T47D (cell line): ENCODE results near the gene AMY2B.
"Not testable (repeated sequence)": the region's sequence is repeated elsewhere in the genome, so short reads cannot be mapped to it uniquely, and the experiment has no call there.

ENCODE experiments used
- DNase-seq, 2 experiments: peaks; one replicate each; pipeline versions ENCODE4 v3.0.0 to v3.0.0-alpha.2; 2011 to 2012; ENCODE audit warnings: low read depth in 1 of 2, low spot score in 1 of 2
- JUND ChIP-seq: IDR thresholded peaks from 2 replicates; pipeline ENCODE4 v1.6.1; 2012; ENCODE audit warnings: low read depth
- in situ Hi-C: cut with HindIII; loops from 2 replicates; pipeline ENCODE4 v1.10.0; 2016; ENCODE audit warnings: low sequenced_read_pairs, low pct_unique_long_range_greater_than_20kb

Gene AMY2B

DNA sequence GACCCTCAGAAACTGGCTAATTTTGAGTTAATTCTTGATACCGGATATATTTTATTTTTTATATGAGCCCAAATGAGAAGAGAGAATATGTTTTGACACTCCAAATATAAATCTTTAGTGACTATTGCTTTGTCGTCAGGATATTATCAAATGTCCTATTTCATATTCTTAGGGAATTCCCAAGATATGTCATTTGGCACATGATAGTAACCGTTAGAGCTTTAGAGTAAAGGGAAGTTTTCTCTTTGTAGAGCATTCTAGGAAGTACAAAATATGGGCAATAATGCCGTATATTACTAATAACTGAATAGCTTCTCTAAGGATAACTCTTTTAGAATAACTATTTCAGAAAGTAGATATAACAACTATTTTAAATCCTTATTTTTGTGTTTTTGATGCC lies 8.3 kb upstream of the AMY2B start:
- TF ChIP-seq JUND = no peak
- in situ Hi-C loops = no loop called here

DNA sequence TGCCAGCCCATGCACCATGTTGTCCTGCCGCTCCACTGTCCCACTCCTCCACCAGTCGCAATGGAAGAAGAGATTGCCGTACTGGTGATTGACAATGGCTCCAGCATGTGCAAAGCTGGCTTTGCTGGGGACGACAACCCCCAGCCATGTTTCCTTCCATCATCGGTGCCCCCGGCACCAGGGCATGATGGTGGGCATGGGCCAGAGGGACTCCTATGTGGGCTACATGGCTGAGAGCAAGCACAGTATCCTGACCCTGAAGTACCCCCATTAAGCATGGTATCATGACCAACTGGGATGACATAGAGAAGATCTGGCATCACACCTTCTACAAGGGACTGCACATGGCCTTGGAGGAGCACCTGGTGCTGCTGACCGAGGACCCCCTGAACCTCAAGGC lies 1.9 kb upstream of the AMY2B start:
- no peak for DNase-seq
- in situ Hi-C loops = no loop called here
- TF ChIP-seq JUND = no peak

More for the DNA sequence above, 8.3 kb upstream of the AMY2B start:
- no peak for DNase-seq

DNA sequence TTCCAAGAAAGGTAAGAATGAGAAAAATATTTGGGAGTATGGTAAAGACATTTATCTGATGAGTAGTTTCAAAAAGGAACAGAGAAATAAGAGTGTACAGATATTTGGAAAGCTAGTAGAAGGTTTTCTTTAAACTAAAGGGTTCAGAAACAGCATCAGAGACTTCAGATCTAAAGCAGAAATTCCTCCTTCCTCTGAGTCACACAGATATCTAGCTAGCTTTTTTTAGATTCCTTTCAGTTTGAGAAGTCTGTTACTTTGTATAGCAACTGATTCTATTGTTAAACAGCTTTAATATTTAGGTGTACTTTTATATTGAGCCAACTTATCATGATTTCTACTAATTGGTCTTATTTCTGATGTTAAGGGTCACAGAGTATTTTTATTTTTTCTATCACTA lies 4.7 kb downstream of the AMY2B start:
- no peak for DNase-seq
- TF ChIP-seq JUND = no peak
- in situ Hi-C loops = no loop called here

DNA sequence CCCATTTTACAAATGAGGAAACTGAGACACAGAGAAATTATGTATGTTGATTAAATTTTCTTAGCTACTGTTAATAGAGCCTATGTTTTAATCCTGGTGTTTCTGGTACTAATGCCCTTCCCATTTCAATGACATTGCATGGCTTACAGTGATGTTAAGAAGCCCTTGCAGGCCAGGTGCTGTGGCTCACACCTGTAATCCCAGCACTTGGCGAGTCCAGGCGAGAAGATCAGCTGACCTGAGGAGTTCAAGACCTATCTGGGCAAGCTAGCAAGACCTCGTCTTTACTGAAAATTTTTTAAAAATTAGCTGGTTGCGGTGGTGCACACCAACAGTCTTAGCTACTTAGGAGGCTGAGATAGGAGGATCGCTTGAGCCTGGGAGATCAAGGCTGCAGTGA lies 5.4 kb downstream of the AMY2B start:
- DNase-seq, in situ Hi-C loops: not testable (repeated sequence)

DNA sequence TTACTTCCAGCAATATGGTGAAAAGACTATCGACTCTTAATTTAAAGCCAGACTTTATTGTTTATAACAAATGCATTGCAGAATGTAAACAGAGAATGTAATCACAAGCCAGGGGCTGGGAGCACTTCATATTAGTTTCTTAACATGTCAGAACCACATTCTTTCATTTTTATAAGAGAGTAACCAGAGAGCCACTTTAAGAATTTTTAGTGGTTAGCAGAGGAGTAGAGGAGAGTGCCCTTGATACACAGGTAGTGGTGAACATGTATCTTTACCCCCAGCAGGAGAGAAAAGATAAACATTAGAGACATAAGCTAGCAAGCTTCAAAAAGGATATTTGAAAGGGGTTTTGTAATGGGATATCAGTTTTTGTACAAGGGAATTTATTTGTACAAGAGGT lies 11.1 kb downstream of the AMY2B start:
- in situ Hi-C loops = no loop called here
- DNase-seq = no peak
- TF ChIP-seq JUND = no peak

DNA sequence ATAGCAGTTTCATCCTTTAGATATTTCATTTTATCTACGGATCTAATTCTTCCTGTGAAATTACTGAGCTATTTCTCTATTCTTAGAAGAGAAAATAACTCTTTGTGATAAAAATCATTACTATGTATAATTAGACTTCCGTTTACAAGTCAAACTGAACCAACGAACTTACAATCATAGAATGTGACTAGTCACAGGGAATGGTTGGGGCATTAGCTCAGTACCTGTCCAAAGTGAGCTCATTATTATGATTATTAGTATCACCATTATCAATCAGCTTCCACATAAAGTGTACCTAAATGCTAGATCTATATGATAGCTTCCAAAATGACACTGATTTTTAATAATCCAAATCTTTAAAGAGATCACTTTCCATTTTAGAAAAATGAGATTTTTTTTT lies 12.5 kb downstream of the AMY2B start:
- no peak for TF ChIP-seq JUND
- DNase-seq = no peak
- in situ Hi-C loops = no loop called here

DNA sequence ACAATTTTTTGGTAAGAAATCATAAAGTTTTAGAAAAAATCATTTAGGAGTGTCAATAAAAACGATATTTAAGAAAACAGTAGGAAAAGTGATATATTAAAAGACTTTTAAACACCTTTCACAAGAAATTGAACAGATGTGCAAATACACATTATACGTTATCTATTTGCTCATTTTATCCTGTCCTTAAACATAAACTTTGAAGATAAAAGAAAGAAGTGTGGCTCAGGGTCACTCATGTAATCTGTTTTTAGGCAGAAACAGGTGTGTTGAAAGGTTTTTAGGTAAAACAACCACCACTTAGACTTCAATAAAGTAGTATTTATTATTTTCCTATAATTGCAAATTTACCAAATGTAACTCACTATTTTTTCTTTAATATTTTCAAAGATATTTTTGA lies 13.1 kb downstream of the AMY2B start:
- TF ChIP-seq JUND = no peak
- no peak for DNase-seq
- in situ Hi-C loops = no loop called here

DNA sequence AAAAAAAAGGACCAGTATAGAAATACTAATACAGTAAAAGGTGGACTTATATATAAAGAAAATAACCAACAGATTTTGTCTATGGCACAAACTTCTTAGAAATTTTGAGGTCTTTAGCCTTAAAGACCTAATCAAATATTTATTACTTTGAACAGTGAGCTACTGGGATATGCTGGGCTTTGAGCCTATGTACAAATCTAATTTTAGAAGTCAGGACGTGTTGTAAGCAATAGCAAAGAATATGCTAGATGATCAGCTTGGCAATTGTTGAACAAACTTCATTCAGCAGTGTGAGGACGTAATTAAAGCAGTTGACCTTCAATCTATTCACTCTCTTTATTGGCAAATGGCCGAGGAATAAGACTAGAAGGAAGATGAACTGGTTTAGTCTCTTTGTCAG lies 31.4 kb downstream of the AMY2B start:
- DNase-seq, in situ Hi-C loops: not testable (repeated sequence)

DNA sequence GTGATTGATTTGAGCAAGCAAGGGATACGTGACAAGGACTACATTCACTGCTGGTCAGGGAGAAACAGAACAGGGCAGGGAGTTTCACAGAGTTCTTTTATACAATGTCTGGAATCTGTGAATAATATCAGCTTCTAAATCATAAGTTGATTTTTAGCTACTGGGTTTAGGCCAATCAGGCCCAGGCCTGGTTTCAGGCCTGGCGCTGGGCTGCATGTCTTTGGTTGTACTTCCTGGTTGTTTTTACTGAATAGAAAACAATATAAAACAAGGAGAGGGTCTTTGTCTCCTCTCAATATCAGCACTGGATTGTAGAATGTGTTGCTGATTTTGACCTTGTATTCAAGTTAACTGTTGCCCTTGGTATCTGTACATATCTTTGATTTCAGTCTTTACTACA lies 45.0 kb downstream of the AMY2B start:
- no peak for TF ChIP-seq JUND
- no peak for DNase-seq
- in situ Hi-C loops = no loop called here

DNA sequence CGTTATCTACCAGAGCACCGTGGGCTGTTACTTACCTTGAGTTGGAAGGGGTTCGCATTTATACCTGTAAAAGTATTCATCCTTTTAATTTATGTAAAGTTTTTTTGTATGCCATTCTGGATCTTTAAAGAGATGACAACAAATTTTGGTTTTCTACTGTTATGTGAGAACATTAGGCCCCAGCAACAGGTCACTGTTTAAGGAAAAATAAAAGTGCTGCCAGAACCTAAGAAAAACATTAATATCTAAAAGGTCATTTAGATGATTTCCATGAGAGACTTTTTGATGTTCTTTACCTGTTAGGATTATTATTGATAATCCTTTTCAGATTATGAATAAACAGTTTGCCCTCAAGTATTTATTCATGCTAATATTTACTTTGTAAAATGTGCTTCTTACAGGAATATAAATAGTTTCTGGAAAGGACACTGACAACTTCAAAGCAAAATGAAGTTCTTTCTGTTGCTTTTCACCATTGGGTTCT lies 45.6 kb downstream of the AMY2B start, which contains the start of gene AMY2A:
AMY2A (plus strand) TSS at position 434 of the 484 bp plus-strand sequence; CDS start at position 448, 14 bp downstream.
- DNase-seq, in situ Hi-C loops: not testable (repeated sequence)

DNA sequence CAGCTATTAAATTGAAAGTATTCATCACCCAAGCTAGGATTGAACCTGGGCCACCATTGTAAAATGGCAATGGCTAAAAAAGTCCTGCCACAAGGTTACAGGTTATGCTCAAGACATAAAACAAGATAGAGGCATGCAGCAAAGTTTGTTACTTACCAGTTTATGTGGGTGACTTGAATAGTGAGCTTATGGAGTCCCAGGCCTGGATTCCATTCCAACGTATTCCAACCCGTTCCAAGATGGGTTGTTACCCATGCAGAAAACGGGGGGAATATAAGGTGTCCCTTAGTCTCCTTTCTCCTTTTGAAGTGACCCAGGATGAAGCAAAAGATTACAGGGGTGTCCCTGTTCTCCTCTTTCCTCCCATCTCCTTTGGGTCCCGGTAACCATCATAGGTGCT lies 56.0 kb downstream of the AMY2B start:
- in situ Hi-C loops = not testable (repeated sequence)

More for the DNA sequence above, 56.0 kb downstream of the AMY2B start:
- DNase-seq = not testable (repeated sequence)
